Chondrocyte (in vitro differentiated cells): ENCODE measurements around the gene NEO1. TPM values are rescaled to one million over a fixed set of nuclear protein-coding genes. Genes with fewer than 3 reads are reported as not detected.

Experiments used
- DNase-seq: peaks from one replicate; pipeline ENCODE4 v3.0.0; 2021; ENCODE audit warnings: mixed read lengths, low spot score
- H3K27ac Mint-ChIP-seq: one replicate; pipeline ENCODE4 v1.8.0; 2021; ENCODE audit warnings: mild to moderate bottlenecking, moderate library complexity, mixed read lengths; ENCODE audit not compliant: unreplicated experiment
- H3K27me3 Mint-ChIP-seq: 2 replicates; pipeline ENCODE4 v1.8.0; 2021; ENCODE audit warnings: low read depth, mixed read lengths
- H3K36me3 Mint-ChIP-seq: 2 replicates; pipeline ENCODE4 v1.8.0; 2021; ENCODE audit warnings: low read depth, mixed read lengths
- H3K4me1 Mint-ChIP-seq: 2 replicates; pipeline ENCODE4 v1.8.0; 2021; ENCODE audit warnings: low read depth, mild to moderate bottlenecking, mixed read lengths
- H3K4me3 Mint-ChIP-seq: one replicate; pipeline ENCODE4 v1.8.0; 2021; ENCODE audit warnings: mild to moderate bottlenecking, moderate library complexity, mixed read lengths; ENCODE audit not compliant: unreplicated experiment
- H3K9me3 Mint-ChIP-seq: 2 replicates; pipeline ENCODE4 v1.8.0; 2021; ENCODE audit warnings: low read depth, mixed read lengths
- total RNA-seq: library from RNA; stranded (reverse); gene quantifications from 3 replicates; pipeline ENCODE4 v1.2.1, GENCODE V29; 2021
- TF ChIP-seq, protein P1 (sequence below): fragments of 200-600 bp; sonication (generic); IDR thresholded peaks from 2 replicates; pipeline ENCODE4 v1.5.0; 2021; ENCODE audit warnings: antibody characterized with exemption, mild to moderate bottlenecking, moderate library complexity

NEO1 gene
- total RNA-seq, 1 donor from 2014 or later: 42.1 TPM

DNA sequence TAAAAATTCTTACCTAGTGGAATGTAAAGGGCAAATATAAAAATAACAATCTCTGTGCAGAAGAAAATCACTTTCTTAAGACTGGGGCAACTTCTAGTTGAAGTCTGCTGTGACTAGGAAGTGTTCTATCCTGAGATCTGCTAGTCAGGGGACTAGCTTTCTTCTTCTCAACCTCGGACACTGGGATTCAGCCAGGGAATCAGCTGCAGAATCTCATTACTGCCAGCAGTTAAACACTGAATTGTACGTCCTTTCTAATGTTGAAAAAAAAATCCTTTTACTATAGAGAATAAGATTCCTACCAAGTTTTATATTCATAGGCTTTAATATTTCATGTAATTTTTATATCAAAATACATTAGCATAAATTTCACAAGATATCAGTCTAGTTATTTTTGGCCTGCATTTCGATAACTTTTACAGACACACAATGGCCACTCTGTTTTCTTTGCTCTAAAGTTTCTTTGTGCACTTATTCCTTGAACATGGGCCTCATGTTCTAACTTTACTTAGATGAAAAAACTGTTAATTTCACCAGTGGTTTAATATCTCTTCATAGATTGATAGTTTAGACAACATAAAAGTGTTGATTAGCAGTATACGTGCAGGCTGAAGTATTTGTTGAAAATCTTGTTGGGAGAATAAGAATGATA, 2.6 kb upstream of the NEO1 start:
- Mint-ChIP-seq H3K4me1 (peaks cover 12% of the 10 kb centered on the region), H3K36me3 (no peaks in the 10 kb centered on the region), H3K4me3 (no peak overlapping the region), H3K27me3 (peaks cover 11% of the 10 kb centered on the region), H3K9me3 (no peaks in the 10 kb centered on the region), H3K27ac (no peak overlapping the region)
- no peak for DNase-seq
- TF ChIP-seq, protein P1, sequence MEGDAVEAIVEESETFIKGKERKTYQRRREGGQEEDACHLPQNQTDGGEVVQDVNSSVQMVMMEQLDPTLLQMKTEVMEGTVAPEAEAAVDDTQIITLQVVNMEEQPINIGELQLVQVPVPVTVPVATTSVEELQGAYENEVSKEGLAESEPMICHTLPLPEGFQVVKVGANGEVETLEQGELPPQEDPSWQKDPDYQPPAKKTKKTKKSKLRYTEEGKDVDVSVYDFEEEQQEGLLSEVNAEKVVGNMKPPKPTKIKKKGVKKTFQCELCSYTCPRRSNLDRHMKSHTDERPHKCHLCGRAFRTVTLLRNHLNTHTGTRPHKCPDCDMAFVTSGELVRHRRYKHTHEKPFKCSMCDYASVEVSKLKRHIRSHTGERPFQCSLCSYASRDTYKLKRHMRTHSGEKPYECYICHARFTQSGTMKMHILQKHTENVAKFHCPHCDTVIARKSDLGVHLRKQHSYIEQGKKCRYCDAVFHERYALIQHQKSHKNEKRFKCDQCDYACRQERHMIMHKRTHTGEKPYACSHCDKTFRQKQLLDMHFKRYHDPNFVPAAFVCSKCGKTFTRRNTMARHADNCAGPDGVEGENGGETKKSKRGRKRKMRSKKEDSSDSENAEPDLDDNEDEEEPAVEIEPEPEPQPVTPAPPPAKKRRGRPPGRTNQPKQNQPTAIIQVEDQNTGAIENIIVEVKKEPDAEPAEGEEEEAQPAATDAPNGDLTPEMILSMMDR: no peak

DNA sequence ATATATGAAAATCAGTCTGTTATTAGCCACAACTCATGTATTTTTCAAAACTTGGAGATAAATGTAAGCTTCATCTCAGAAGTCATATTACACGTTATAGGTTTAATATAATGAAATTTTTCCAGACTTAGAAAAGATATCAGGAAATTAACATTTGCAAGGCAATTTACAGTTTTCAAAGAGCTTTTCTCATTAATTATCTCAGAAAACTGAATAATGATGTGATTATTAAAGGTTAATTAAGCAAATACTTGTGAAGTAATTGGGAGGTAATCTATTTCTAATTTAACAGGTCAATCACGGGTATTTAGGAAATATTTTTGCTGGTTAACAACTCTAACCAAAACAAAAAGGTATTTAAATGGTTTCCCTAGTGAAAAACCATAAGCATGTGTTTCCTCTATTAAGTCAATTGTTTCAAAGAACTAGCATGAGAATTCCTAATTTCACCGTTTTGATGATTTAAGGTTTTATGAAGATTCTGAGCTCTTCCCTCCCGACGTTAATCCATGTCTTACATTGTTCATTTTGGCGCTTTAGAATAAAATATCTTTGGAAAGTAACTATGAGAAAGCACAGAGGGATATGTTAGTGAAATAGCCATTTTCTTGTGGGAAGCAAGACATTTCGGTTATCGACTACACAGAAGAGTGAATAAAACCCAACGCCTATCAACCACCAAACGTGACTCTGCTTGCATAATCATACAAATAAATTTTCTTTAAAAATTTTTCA, 1.5 kb upstream of the NEO1 start:
- Mint-ChIP-seq H3K4me3 (peak overlapping the region; percentile 68), H3K27ac (peak overlapping the region; percentile 34)
- no peak for DNase-seq

DNA sequence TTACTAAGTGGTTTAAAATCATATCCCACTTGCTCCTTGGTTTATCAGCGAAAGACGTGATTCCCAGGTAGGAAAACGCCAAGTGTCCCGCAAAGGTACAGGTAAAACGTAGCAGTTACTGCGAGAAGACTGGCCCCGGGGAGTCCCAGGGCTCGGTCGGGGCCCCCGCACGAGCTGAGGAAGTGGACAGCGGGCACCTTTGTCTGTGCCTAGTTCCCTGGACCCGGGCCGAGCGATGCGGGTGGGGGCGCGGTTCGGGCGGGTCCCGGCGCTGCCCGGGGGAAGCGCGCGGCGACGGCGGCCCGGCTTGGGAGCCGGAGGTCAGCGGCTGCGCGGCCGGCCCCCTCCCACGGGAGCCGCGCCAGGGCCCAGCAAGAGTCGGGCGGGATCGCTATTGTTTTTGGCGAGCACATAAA, 864 bp upstream of the NEO1 start:
- Mint-ChIP-seq H3K9me3 (no peaks in the 10 kb centered on the region), H3K36me3 (no peaks in the 10 kb centered on the region), H3K4me1 (peaks cover 12% of the 10 kb centered on the region), H3K27me3 (peaks cover 11% of the 10 kb centered on the region), H3K27ac (no peak overlapping the region), H3K4me3 (peak overlapping the region; percentile 68)
- DNase-seq: no peak
- TF ChIP-seq, protein P1: no peak

More for the DNA sequence above, 1.5 kb upstream of the NEO1 start:
- Mint-ChIP-seq H3K36me3 (no peaks in the 10 kb centered on the region), H3K9me3 (no peaks in the 10 kb centered on the region), H3K27me3 (peaks cover 11% of the 10 kb centered on the region), H3K4me1 (peaks cover 12% of the 10 kb centered on the region)
- TF ChIP-seq, protein P1: no peak

DNA sequence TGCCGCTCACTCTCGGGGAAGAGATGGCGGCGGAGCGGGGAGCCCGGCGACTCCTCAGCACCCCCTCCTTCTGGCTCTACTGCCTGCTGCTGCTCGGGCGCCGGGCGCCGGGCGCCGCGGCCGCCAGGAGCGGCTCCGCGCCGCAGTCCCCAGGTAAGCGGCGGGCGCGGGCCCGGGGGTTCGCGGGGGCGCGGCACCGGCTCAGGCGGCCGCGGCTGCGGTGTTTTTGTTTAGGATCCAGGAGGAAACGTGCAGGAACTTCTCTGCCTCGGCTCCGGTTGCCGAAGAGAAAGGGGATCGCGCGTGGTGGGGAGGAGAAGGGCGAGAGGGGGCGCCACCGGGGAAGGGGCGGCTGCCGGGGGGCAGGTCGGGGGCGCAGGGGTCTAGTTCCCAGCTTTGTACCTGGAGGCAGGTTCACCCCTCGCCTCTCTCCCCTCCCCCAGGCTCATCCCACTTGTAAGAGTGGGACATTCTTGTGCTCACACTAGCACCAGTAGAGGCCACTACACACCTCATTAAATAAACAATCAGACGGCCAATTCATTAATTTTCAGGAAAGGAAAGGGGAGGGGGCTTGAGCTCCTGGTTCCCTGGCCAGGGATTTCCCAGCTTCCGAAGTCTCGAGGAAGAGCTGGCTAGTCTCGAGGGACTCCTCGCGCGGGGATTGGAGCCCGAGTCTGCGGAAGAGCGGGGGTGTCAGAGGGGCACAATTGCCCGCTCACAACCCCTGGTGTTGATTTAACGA, 562 bp downstream of the NEO1 start:
- peaks cover 8% of the 10 kb centered on the region for H3K27me3 Mint-ChIP-seq
- H3K36me3 Mint-ChIP-seq: no peaks in the 10 kb centered on the region
- TF ChIP-seq, protein P1: peak; percentile 74
- H3K9me3 Mint-ChIP-seq: no peaks in the 10 kb centered on the region
- H3K27ac Mint-ChIP-seq: peak overlapping the region; percentile 69
- H3K4me1 Mint-ChIP-seq: peaks cover 12% of the 10 kb centered on the region
- peak overlapping the region; percentile 84 for H3K4me3 Mint-ChIP-seq
- DNase-seq: no peak

DNA sequence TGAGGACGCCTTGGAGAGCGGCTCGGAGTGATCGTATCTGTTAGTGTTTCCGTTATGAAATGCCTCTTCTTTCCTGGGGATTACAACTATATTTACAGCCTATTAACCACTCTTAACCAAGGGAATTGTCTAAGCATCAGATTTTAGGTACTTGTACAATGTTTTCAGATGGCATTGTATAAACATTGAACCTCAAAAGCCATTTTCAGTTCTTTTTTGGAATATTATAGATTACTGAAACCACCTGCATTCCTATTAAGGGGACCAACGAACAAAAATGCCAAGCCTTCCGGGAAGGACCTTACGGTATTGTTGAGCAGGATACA, 1.1 kb downstream of the NEO1 start:
- no peak for DNase-seq
- Mint-ChIP-seq H3K27me3 (peaks cover 7% of the 10 kb centered on the region), H3K9me3 (no peaks in the 10 kb centered on the region), H3K36me3 (no peaks in the 10 kb centered on the region), H3K4me3 (peak overlapping the region; percentile 84), H3K27ac (peak overlapping the region; percentile 69), H3K4me1 (peaks cover 12% of the 10 kb centered on the region)
- TF ChIP-seq, protein P1: no peak
